B cell (primary cell): Measurements from ENCODE around the gene RAB31. TPM values are rescaled to one million over a fixed set of nuclear protein-coding genes. Genes with fewer than 3 reads are reported as not detected.

ENCODE experiments used
- ATAC-seq: fragments of 200-7000 bp; cut with Tn5 transposase; one replicate; pipeline ENCODE4 v1.10.0; 2021; ENCODE audit warnings: low read depth, mild to moderate bottlenecking, moderate number of reproducible peaks, moderate library complexity
- CTCF ChIA-PET: fragments of 350-600 bp; sonication (Branson Sonifier 250); formaldehyde crosslinking; loops from one replicate; lab custom pipeline; 2021; ENCODE audit warnings: antibody characterized with exemption, inconsistent platforms; lab: Charles Lee
- POLR2A ChIA-PET: fragments of 350-600 bp; sonication (Branson Sonifier 250); formaldehyde crosslinking; loops from one replicate; lab custom pipeline; 2021; ENCODE audit warnings: antibody characterized with exemption; lab: Charles Lee
- DNase-seq: peaks from one replicate; pipeline ENCODE4 v3.0.0; 2013
- H2AFZ ChIP-seq: 2 replicates; pipeline ENCODE4 v1.6.1; 2012; ENCODE audit warnings: mild to moderate bottlenecking, low read depth, low read length; ENCODE audit not compliant: insufficient read depth, poor library complexity, severe bottlenecking
- H3K27ac ChIP-seq, 2 donors: 1 replicate in 1 of 2; 2 replicates in 1 of 2; pipeline ENCODE4 v1.5.1; 2012 to 2013; ENCODE audit warnings: low read length in 2 of 2, mild to moderate bottlenecking in 2 of 2, moderate library complexity in 1 of 2
- H3K27me3 ChIP-seq, 4 experiments: fragments of 200-600 bp in 1 of 4; sonication (generic) in 1 of 4; replicated peaks in 1 of 4; 1 replicate in 2 of 4; 2 replicates in 2 of 4; pipeline versions ENCODE4 v1.6.1 to v1.7.0; 2013 to 2016; ENCODE audit warnings: low read length in 3 of 4, mild to moderate bottlenecking in 2 of 4, mixed read lengths in 1 of 4, moderate library complexity in 1 of 4; ENCODE audit not compliant: insufficient read depth in 4 of 4, control insufficient read depth in 3 of 4; ENCODE audit errors: control extremely low read depth in 1 of 4
- H3K36me3 ChIP-seq, 2 experiments: replicated peaks in 1 of 2; 1 replicate in 1 of 2; 2 replicates in 1 of 2; pipeline versions ENCODE4 v1.6.1 to v1.7.1; 2013; ENCODE audit warnings: low read length in 1 of 2; ENCODE audit not compliant: insufficient read depth in 2 of 2, control insufficient read depth in 1 of 2; ENCODE audit errors: control extremely low read depth in 1 of 2, extremely low read depth in 1 of 2
- H3K4me1 ChIP-seq, 2 donors: fragments of 200-600 bp in 1 of 2; sonication (generic) in 1 of 2; 1 replicate in 1 of 2; 2 replicates in 1 of 2; pipeline versions ENCODE4 v1.5.1 to v1.6.1; 2013 to 2017; ENCODE audit warnings: low read length in 2 of 2; ENCODE audit not compliant: control insufficient read depth in 2 of 2, insufficient read depth in 2 of 2
- H3K4me2 ChIP-seq: replicated peaks from 2 replicates; pipeline ENCODE3; 2012; ENCODE audit warnings: mild to moderate bottlenecking, low read depth, low read length; ENCODE audit not compliant: poor library complexity, severe bottlenecking
- H3K4me3 ChIP-seq, 5 experiments: fragments of 200-600 bp in 1 of 5; sonication (generic) in 1 of 5; 1 replicate in 3 of 5; 2 replicates in 2 of 5; pipeline versions ENCODE4 v1.5.1 to v1.7.0; 2011 to 2016; ENCODE audit warnings: low read length in 4 of 5, mild to moderate bottlenecking in 4 of 5, low read depth in 2 of 5, control low read depth in 1 of 5, moderate library complexity in 1 of 5; ENCODE audit not compliant: insufficient read depth in 1 of 5; ENCODE audit errors: control extremely low read depth in 1 of 5, extremely low read depth in 1 of 5
- H3K79me2 ChIP-seq: fragments of 200-600 bp; sonication (generic); one replicate; pipeline ENCODE4 v1.6.0; 2016; ENCODE audit warnings: low read length; ENCODE audit not compliant: control insufficient read depth, insufficient read depth
- H3K9ac ChIP-seq: fragments of 200-600 bp; sonication (generic); 2 replicates; pipeline ENCODE4 v1.6.1; 2017; ENCODE audit warnings: mild to moderate bottlenecking, low read length, moderate library complexity
- H3K9me3 ChIP-seq, 3 donors: one replicate each; pipeline versions ENCODE4 v1.6.1 to v1.7.1; 2013; ENCODE audit warnings: low read length in 2 of 3; ENCODE audit not compliant: control insufficient read depth in 2 of 3, insufficient read depth in 1 of 3; ENCODE audit errors: control extremely low read depth in 1 of 3
- H4K20me1 ChIP-seq: 2 replicates; pipeline ENCODE4 v1.6.0; 2012; ENCODE audit warnings: mild to moderate bottlenecking, low read length; ENCODE audit not compliant: insufficient read depth, control insufficient read depth, poor library complexity, severe bottlenecking
- H3K27ac Mint-ChIP-seq: one replicate; pipeline ENCODE4 v1.8.0; 2021; ENCODE audit warnings: mixed read lengths
- H3K27me3 Mint-ChIP-seq: one replicate; pipeline ENCODE4 v1.8.0; 2021; ENCODE audit warnings: mixed read lengths
- H3K4me1 Mint-ChIP-seq: one replicate; pipeline ENCODE4 v1.8.0; 2021; ENCODE audit warnings: mixed read lengths
- H3K4me3 Mint-ChIP-seq: one replicate; pipeline ENCODE4 v1.8.0; 2021; ENCODE audit warnings: mixed read lengths
- H3K9me3 Mint-ChIP-seq: one replicate; pipeline ENCODE4 v1.8.0; 2022; ENCODE audit warnings: mixed read lengths; ENCODE audit not compliant: insufficient read depth
- CTCF ChIP-seq: fragments of 200-600 bp; IDR thresholded peaks from one replicate; pipeline ENCODE4 v1.8.0; 2022; ENCODE audit warnings: antibody characterized with exemption, mild to moderate bottlenecking
- EZH2 ChIP-seq: IDR thresholded peaks from 2 replicates; pipeline ENCODE4 v1.6.1; 2012; ENCODE audit warnings: borderline replicate concordance, low read depth, mild to moderate bottlenecking, moderate library complexity, low read length; ENCODE audit not compliant: insufficient read depth, poor library complexity, severe bottlenecking
- WGBS: methylation state at CpG from one replicate; pipeline ENCODE4 v1.1.5; 2013; ENCODE audit warnings: missing lambda C conversion rate; ENCODE audit not compliant: insufficient coverage; 5-methylcytosine and 5-hydroxymethylcytosine counted together
- intact Hi-C: fragments of 100-400 bp; cut with micrococcal nuclease; formaldehyde crosslinking; loops from one replicate; pipeline ENCODE4 v1.10.0; 2022
- polyA plus RNA-seq: library from polyadenylated mRNA; depleted of rRNA; stranded (reverse); fragments of >200 nt; gene quantifications from 2 replicates; pipeline ENCODE4 v1.2.3, GENCODE V29; 2012
- total RNA-seq, 2 donors: library from RNA; stranded (reverse); fragments of 120-200 nt in 1 of 2; gene quantifications; 1 replicate in 1 of 2; 2 replicates in 1 of 2; pipeline versions ENCODE4 v1.2.3 to v1.2.4, GENCODE V29; 2013 to 2022

The RAB31 gene
- total and polyA plus RNA-seq, 2 donors (not counting 1 experiment from before 2014, with no cell fraction given) = 15.5 to 44.6 TPM

DNA sequence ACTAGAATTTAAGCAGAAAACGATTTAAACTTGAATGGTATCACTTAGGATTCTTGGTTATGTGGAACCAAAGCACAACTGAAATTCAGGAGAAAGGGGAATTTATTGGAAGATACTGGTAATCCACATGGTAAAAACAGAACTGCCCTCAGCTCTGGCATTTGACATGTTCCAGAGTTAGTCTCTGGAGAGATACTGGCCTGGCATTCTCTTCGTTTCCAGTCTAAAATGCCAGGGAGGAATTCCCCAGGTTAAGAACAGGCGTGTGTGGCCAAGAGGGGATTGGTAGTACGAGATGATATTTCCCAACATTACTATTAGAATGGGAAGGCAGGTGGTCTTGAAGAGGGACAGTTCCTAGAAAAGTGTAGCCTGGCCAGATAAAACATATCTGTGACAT, 109.2 kb downstream of the RAB31 start:
- no peak overlapping the region for H2AFZ ChIP-seq
- H3K79me2 ChIP-seq = no peaks in the 10 kb centered on the region
- POLR2A ChIA-PET = no interaction called here
- H3K4me3 ChIP-seq = no peak overlapping the region
- no peak overlapping the region for H3K27ac ChIP-seq
- H4K20me1 ChIP-seq = no peaks in the 10 kb centered on the region
- Mint-ChIP-seq H3K4me1 (no peaks in the 10 kb centered on the region), H3K27me3 (no peaks in the 10 kb centered on the region), H3K9me3 (peaks cover 7% of the 10 kb centered on the region), H3K4me3 (no peak overlapping the region), H3K27ac (no peak overlapping the region)
- DNase-seq (no peak), ATAC-seq (no peak)
- H3K27me3 ChIP-seq = no peaks in the 10 kb centered on the region
- intact Hi-C loops = no loop called here
- no peak overlapping the region for H3K9ac ChIP-seq
- peaks cover 0 to 1% (median 0%) of the 10 kb centered on the region in 3 donors for H3K9me3 ChIP-seq
- CTCF ChIA-PET = no interaction called here
- TF ChIP-seq EZH2 (no peak), CTCF (no peak)
- H3K4me1 ChIP-seq = no peaks in the 10 kb centered on the region
- H3K4me2 ChIP-seq = no peak overlapping the region
- H3K36me3 ChIP-seq = peaks cover 0 to 19% of the 10 kb centered on the region in 2 experiments
- 86% methylated on average over 2 of the region's 4 CpGs for WGBS

GRCh38 chr18:9817725-9818422, 109.8 kb downstream of the RAB31 start:
- no peak overlapping the region for H3K4me3 ChIP-seq
- no peak overlapping the region for H3K27ac ChIP-seq
- H3K9me3 ChIP-seq = peaks cover 0 to 1% (median 0%) of the 10 kb centered on the region in 3 donors
- ChIA-PET POLR2A (no interaction called here), CTCF (no interaction called here)
- Mint-ChIP-seq H3K27me3 (no peaks in the 10 kb centered on the region), H3K4me1 (no peaks in the 10 kb centered on the region), H3K9me3 (peaks cover 7% of the 10 kb centered on the region), H3K27ac (no peak overlapping the region), H3K4me3 (no peak overlapping the region)
- no peak overlapping the region for H2AFZ ChIP-seq
- ATAC-seq (no peak), DNase-seq (no peak)
- intact Hi-C loops = no loop called here
- H3K36me3 ChIP-seq = peaks cover 0 to 19% of the 10 kb centered on the region in 2 experiments
- no peaks in the 10 kb centered on the region for H4K20me1 ChIP-seq
- H3K9ac ChIP-seq = no peak overlapping the region
- 93% methylated on average over 3 of the region's 8 CpGs for WGBS
- H3K27me3 ChIP-seq = no peaks in the 10 kb centered on the region
- no peaks in the 10 kb centered on the region for H3K4me1 ChIP-seq
- no peak for TF ChIP-seq CTCF
- TF ChIP-seq EZH2 = no peak
- no peak overlapping the region for H3K4me2 ChIP-seq
- no peaks in the 10 kb centered on the region for H3K79me2 ChIP-seq
